ENCODE results near the gene KCNQ2.

DNA sequence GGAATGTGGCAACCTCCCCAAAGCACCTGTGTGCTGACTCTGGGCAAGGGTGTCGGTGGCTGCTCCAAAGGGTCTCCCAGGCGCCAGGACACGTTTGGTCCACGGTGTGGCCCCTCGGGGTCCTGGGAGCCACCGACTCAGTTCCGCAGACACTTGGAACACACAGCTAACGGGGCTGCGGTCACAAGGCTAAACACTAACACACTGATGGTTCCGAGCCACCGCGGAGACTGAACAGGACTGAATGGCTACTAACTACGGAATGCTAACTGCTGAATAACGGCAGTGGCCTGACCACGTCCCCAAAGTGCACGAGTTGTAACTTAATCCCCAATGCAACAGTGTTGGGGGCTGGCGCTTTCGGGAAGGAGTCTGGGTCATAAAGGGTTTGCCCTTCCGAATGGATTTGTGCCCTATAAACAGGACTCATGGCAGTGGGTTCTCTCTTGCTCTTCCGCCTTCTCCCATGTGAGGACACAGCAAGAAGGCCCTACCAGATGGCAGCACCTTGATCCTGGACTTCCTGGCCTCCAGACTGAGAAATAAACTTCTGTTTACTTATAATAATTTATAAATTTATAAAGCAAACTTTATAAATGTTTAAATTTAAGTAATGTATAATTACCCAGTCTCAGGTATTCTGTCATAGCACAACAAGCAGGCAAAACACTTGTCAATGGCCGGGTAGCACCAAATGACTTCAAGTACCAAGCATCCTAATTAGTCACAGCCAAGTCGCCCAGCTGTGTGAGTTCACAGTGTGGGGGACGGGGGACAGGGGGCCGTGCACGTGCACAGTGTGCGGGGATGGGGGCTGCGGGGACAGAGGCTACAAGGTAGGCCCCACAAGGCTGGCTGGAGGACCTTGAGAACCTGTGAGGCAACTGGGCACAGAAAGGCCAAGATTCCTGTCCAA, 28.7 kb upstream of the KCNQ2 start:
- TF ChIP-seq, protein P1, sequence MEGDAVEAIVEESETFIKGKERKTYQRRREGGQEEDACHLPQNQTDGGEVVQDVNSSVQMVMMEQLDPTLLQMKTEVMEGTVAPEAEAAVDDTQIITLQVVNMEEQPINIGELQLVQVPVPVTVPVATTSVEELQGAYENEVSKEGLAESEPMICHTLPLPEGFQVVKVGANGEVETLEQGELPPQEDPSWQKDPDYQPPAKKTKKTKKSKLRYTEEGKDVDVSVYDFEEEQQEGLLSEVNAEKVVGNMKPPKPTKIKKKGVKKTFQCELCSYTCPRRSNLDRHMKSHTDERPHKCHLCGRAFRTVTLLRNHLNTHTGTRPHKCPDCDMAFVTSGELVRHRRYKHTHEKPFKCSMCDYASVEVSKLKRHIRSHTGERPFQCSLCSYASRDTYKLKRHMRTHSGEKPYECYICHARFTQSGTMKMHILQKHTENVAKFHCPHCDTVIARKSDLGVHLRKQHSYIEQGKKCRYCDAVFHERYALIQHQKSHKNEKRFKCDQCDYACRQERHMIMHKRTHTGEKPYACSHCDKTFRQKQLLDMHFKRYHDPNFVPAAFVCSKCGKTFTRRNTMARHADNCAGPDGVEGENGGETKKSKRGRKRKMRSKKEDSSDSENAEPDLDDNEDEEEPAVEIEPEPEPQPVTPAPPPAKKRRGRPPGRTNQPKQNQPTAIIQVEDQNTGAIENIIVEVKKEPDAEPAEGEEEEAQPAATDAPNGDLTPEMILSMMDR (conservative IDR thresholded peaks at IDR 0.05), result no peak
- no peak for TF ChIP-seq ZFX (IDR thresholded peaks at IDR 0.05)
